HG02884 (cell line): ENCODE measurements around the gene MCHR1.

Experiments used
- ATAC-seq: cut with Tn5 transposase; IDR thresholded peaks from one replicate; pipeline ENCODE4 v1.9.1; 2021; ENCODE audit warnings: mild to moderate bottlenecking, moderate library complexity; ENCODE audit not compliant: unreplicated experiment

MCHR1 gene

DNA sequence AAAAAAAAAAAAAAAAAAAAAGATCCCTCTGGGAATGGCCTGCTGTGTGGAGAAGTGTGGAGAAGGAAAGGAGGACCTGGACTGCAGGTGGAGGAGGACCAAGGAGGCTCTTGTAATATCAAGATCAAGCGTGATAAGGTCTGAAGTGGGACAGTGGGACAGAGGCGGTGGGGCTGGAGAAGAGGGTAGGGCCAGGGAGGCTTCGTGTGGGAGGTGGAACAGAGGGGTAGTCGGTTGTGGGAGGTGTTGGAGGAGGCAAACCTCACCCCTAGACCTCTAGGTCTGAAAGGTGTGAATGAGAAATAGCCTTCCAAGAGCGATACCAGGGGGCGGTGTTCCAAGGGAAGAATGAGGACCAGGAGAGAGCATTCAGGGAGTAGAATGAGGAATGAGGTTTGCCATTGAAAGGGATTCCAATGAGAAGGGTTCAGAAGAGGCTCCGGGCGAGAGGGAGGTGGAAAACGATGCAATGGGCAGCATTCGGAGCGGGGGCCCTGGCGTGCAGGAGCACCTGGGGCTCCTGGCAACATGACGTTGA is 44.2 kb downstream of the MCHR1 start:
- no peak for ATAC-seq

DNA sequence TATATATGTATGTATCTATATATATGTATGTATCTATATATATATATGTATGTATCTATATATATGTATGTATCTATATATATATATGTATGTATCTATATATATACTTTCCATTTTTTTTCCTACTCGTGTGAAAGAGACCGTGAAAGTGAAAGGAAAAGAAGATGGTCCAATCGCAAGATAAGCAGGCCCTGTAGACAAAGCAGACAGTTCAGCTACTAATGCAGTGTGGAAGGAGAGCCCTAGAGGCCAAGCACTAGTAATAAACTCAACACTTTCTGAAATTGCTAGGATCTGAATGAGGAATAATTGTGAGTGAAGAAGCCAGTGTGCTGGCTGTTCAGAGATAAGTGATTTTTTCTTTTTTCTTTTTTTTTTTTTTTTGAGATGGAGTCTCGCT is 47.2 kb downstream of the MCHR1 start:
- no peak for ATAC-seq

DNA sequence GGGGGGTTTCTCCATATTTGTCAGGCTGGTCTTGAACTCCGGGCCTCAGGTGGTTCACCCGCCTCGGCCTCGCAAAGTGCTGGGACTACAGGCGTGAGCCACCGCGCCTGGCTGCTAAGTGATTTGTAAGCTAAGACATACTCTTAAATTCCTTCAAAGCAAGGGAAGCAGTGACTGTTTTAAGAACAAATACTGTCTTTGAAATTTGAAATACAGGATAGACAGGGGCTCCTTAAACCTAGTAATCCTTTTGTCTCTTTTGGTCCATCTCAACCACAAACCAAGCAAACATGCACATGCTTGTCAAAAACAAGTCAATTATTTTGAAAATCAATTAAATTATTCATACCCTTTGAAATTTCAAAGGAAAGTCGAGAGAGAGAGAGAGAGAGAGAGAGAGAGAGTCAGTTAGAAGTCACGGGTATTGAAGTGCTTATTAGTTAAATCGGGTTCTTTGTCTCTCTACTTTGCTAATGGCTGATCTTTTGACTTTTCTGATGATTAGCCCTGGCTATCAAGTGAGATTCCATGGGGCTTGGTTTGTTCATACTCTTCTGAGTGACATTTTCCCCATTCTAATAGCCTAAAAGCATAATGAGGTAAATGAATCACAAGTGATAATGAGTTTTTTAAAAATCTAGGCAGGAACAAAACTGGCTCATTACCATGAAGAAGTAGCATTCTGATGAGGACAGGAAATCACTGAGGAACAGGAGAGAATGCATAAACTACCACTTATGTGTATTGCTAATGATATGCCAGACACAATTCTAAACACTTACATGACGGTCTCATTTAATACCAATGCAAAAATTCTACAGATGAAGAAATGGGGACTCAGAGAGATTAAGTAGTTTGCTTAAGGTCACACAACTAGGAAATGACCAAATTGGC is 48.0 kb downstream of the MCHR1 start:
- ATAC-seq: no peak

DNA sequence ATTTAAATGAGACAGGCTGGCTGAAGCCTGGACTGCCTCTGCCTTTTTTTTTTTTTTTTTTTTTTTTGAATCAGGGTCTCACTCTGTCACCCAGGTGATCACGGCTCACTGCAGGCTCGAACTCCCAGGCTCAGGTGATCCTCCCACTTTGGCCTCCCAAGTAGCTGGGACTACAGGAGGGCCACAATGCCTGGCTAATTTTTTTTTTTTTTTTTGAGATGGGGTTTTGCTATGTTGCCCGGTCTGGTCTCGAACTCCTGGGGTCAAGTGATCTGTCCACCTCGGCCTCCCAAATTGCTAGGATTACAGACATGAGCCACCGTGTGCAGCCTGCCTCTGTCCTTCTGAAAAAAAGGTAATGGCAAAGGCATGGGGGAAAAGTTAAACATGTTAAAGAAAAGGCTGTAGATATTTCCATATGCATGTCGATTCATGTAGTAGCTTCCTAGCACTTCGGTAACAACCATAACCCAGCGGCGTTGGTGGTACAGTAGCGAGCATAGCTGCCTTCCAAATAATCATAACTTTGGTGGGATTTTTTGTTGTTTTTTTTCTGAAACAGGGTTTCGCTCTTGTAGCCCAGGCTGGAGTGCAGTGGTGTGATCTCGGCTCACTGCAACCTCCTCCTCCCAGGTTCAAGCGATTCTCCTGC is 48.8 kb downstream of the MCHR1 start:
- no peak for ATAC-seq

DNA sequence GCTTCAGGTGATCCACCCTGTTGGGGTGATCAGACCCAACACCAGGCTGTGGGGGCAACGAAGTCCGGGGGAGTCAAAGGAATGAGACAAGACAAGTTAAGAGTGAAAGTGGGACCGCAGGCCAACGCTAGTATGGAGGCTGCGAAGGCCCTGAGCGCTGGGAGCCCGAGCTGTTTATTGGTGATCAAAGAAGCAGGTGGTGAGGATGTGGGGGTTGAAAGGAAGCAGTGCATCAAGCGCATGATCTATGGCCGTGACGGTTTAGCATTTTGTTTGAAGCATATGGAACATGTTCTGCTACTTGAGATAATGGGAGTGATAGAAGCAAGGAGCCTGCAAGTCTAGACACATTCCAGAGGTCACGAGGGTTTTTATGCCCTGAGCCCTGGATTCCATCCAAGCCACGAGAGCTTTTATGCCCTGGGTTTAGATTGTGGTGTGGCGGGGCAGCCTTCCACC is 49.5 kb downstream of the MCHR1 start:
- ATAC-seq: no peak

DNA sequence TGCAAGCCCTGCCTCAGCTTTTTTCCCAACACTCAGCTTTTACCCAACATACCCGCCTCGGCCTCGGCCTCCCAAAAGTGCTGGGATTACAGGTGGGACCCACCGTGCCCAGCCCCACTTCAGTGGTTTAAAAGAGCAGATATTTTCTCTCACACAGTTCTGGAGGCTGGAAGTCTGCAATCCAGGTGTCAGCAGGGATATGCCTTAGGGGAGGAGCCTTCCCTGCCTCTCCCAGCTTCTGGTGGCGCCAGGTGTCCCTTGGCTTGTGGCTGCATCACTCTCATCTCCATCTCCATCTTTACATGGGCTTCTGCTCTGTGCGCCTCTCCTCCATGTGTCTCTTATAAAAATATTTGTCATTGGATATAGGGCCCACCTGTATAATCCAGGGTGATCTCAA is 50.0 kb downstream of the MCHR1 start:
- ATAC-seq: no peak
